Measurements from ENCODE around the gene ETFB.

- no peak for TF ChIP-seq EZH2 (IDR thresholded peaks at IDR 0.05; ENCODE audit: insufficient read depth, poor library complexity, severe bottlenecking)
- no peak for TF ChIP-seq EZH2phosphoT487 (IDR thresholded peaks at IDR 0.05; ENCODE audit: insufficient read depth, low read depth)
These were observed 19.4 kb downstream of the ETFB start for GRCh38 chr19:51346742-51347141.

Measured in GM23248 (cell line).